Stimulated activated CD8-positive, alpha-beta memory T cell treated with anti-CD3 and anti-CD28 coated beads, Interleukin-15, amount 100 ng/mL, for 4 hours (primary cell): ENCODE results near the gene SNX32.
"Not testable (repeated sequence)": the region's sequence is repeated elsewhere in the genome, so short reads cannot be mapped to it uniquely, and the experiment has no call there.

ENCODE experiments used
- DNase-seq, 2 donors: peaks; one replicate each; pipeline ENCODE4 v3.0.0-alpha.2; 2020; ENCODE audit warnings: low read depth in 2 of 2

SNX32 gene

GRCh38 chr11:65883786-65884715 is 50.3 kb downstream of the SNX32 start:
- DNase-seq, result no peak

GRCh38 chr11:65884716-65885092 is 50.9 kb downstream of the SNX32 start:
- peak in 1 of 2 donors; percentile 58 for DNase-seq

- DNase-seq, result no peak
These were observed 51.5 kb downstream of the SNX32 start for GRCh38 chr11:65885231-65885630.

- DNase-seq, result no peak
These were observed 52.2 kb downstream of the SNX32 start for GRCh38 chr11:65885808-65886536.

DNA sequence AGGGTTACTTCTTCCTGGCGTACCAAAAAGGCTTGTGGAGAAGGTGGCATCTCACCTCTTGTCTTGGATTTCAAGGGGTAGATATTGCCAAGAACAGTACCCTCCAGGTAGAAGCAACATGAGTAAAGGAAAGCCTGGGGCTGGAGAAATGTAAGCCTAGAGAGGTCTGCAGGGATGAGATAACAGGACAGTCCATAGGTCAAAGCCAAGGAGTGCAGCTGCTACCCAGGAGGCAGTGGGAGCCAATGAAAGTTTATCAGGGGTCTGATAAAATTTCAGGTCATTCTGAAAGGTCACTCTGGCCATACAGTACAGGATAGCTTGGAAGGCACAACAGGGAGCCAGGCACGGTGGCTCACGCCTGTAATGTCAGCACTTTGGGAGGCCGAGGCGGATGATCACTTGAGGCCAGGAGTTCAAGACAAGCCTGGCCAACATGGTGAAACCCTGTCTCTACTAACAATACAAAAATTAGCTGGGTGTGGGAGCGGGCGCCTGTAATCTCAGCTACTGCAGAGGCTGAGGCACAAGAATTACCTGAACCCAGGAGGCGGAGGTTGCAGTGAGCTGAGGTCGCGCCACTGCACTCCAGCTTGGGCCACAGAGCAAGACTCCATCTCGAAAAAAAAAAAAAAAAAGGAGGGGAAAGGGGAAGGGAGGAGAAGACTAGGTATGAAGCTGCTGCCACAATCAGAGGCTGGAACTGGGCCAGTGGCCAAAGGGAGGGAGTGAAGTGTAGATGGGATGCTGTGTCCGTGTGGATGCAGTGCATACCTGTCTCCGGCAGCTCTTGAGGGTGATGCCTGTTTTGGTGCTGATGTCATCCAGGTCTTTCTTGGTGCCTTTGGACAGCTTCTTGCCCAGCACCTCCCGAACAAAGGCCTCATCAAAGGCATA is 53.3 kb downstream of the SNX32 start:
- DNase-seq, result no peak

GRCh38 chr11:65887723-65888162 is 54.0 kb downstream of the SNX32 start:
- DNase-seq, result no peak

DNA sequence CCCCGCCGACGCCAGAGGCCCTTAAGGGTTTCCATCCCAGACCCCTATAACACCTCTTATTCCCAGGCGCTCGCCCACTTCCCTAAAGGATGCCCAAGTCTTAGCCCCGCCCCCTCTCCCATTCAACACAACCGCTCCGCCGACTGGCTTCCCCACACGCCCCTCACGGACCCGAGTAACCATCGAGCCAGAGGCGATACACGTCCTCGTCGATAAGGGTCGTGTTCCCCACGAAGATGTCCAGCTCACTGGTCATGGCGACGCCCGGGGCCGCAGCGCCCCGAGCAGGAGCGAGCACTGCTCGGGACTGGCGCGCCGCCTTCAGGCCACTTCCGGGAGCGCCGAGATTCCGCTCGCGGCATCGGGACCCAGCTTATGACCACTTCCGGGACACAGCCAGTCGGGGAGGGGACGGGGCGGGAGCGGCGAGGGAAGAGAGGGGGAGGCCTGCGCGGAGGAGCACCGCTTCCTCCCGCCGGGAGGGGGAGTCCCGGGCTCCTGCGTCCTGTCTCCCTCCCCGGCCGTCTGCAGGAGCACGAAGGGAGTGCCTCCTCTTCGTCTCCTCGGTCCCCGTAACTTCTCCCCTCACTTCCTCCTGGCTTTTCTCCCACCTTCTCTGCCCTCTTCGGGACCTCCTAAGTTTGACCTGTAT is 54.5 kb downstream of the SNX32 start, which contains the start of gene FIBP:
Gene FIBP, minus strand, starts transcription at position 309 of the 652 bp plus-strand sequence. Its CDS starts 53 bp downstream, at position 256.
- peak; percentile 90 to 92 for DNase-seq

GRCh38 chr11:65890324-65891218 is 56.8 kb downstream of the SNX32 start, which contains the start of gene CCDC85B:
Gene CCDC85B, plus strand, starts transcription at chr11:65890673. Its CDS starts 111 bp downstream, at chr11:65890784.
- peak; percentile 97 to 98 for DNase-seq

GRCh38 chr11:65891219-65892136 is 57.7 kb downstream of the SNX32 start:
- no peak for DNase-seq

DNA sequence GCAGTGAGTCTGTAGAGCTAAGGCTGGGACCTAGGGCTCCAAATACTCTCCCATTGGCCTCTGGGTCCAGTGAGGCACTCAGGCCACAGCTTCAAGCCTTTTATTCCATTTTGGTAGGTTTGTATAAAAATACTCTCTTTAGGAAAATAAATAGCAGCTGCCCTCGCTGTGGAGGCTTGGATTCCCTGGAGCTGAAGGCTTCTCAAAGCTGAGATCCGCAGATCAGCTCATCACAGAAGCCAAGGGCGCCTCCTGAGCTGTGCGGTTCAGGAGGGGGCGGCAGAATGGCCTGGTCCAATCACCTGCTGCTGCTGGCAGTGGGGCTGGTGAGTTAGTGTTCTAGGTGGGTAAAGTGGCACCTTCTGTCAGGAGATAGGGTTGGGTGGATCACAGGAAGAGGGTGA is 58.4 kb downstream of the SNX32 start:
- DNase-seq, result not testable (repeated sequence)

DNA sequence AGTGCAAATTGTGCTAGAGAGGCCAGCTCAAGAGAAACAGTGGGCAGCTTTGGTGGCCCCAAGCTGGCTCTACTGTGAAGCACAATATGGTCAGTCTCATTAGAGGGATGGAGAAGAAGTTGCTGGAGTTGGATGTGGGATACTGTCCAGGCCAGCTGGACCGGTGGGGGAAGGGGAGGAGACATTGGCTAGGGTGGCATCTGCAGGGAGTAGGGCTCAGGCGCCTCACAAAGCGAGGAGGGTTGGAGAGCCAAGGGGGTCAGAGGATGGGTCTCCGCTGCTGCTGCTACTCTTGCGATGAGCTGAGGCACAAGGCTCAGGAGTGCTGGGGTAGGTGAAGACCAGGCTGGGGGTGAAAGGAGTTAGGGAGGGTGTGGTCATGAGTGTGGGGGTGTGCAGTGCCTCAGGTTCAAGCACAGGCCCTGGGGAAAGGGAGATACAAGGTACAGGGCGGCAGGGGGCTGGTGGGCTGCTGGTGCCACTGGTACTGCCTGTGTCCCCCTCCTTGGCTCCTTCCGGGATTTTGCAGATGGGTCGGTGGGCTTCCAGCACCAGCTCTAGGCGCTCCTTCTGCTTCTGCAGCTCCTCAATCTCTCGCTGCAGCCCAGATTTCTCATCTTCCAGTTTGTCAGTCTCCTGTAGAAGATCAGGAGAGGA is 59.0 kb downstream of the SNX32 start:
- no peak for DNase-seq

DNA sequence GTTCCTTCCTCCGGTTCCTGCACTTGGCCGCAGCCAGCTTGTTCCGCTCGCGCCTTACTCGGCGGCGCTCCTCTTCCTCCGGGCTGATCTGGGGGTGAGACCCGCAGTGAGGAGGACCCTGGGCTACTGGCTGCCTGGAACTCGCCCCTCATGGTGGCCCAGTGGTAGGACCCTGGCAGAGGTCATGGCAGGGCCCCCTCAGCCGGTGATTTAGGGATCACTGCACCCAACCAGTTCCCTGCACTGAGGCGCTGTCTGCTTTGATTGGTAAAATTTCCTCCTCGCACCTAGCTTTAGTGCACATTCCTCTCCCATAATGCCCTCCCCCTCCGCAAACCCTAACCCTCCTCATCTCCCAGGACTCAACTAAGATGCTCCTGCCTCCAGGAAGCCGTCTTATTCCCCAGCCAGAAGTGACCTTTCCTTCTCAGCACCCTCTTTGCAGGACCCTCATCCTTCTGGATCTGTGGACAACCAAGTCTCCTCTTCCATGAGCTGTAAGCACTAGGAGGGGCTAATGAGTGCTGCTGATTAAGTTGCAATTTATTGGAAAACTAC is 60.4 kb downstream of the SNX32 start:
- no peak for DNase-seq

DNA sequence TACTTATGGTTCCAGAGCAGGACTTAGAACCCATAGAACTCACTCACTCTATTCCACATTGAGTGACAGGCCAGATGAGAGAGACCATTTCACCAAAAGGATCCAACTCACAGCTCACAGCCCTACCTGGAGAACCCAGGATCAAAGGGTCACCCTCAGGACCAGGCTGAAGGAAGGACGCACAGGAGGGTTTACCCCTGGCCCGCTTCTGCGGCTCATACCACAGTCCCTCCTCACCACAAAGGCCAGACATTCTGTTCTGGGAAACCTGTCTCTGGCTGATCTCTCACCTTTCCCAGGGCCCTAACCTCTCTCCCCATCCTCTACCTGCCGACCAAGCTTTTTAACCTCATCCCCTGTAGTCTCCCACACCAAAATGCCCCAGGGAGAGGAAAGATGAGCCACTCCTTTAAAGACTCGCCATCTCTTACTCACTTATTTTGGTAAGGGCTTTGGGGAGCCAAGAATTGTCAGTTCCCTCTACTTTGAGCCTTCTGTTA is 61.8 kb downstream of the SNX32 start:
- DNase-seq, result no peak

DNA sequence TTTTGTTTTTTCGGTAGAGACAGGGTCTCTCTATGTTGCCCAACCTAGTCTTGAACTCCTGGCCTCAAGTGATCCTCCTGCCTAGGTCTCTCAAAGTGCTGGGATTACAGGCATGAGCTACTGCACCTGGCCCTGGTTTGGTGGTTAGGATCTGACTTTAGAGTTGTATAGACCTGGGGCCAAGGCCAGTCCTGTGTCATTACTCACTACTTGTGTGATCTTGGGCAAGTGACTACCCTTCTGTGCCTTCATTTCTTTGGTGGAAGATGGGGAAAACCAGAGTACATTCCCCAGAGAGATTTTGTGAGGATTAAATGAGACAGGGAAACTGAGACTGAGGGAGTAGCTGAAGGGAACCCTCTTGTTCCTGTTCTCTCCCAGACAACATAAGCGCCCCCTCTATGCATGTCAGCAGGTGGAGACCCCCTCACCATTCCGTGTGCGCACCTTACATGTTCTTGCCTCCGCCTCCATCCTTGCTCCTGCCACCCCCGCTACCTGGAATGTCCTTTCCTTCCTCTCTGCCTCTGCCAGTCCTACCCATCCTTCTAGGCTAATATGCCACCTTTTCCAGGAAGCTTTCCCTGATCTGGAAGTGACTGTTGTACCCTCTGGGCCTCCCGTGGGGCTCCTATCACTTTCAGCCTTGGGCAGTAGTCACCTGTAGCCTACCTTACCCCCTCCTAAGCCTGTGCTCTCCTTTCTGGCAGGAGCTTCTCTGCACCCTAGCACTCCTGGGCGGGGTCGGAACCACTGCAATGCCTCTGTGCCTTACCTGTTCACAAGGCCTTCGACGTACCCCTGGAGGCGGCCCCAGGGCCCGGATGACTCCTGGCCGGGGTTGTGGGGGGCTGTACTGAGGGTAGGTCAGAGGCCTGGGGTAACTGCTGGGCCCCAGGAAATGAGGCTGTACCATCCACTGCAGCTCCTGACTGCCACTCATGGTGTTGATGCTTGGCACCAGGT is 62.6 kb downstream of the SNX32 start:
- DNase-seq, result no peak

DNA sequence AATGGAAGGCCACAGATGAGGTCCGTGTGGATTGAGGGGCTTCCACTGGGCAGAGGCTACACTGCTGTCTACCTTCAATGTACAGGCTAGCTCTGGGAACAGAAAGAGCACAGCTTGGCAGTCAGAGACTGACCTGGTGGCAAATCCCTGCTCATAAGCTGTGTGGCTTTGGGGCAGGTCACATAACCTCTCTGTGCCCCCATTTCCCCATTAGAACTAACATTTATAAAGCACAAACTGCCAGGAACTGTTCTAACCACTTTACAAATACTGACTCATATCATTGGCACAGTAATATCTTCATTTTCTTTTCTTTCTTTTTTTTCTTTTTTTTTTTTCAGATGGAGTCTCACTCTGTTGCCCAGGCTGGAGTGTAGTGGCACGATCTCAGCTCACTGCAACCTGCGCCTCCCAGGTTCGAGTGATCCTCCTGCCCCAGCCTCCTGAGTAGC is 63.3 kb downstream of the SNX32 start:
- no peak for DNase-seq

DNA sequence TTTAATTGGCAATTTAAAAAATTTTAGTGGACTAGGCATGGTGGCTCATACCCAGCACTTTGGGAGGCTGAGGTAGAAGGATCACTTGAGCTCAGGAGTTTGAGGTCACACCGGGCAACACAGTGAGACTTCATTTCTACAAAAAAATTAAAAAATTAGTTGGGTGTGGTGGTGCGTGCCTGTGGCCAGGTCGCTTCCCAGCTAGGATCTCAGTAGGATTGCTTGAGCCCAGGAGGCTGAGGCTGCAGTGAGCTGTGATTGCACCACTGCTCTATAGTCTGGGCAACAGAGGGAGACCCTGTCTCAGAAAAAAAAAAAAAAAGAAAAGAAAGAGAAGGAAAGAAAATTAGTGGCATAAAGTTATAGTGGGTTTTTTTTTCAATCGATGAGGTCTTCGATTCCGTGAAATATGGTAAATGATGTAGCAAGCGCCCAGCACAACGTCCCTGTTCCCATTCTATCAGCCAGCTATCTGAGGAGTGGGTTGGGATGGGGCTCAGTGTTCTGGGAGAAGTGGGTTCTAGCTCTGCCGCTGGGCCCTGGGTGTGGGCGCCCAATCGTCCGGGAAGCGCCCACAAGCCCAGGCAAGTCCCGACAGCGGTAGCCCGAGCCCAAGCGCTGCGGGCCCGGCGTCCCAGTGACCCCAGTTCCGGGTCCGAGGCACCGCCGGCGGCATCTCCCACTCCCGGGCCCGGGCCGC is 65.0 kb downstream of the SNX32 start:
- DNase-seq, result no peak
